ENCODE measurements around the gene GALNT2. TPM values are rescaled to one million over a fixed set of nuclear protein-coding genes. Genes with fewer than 3 reads are reported as not detected.

Gene GALNT2
- total RNA-seq, 1 donor, result 69.5 TPM

DNA sequence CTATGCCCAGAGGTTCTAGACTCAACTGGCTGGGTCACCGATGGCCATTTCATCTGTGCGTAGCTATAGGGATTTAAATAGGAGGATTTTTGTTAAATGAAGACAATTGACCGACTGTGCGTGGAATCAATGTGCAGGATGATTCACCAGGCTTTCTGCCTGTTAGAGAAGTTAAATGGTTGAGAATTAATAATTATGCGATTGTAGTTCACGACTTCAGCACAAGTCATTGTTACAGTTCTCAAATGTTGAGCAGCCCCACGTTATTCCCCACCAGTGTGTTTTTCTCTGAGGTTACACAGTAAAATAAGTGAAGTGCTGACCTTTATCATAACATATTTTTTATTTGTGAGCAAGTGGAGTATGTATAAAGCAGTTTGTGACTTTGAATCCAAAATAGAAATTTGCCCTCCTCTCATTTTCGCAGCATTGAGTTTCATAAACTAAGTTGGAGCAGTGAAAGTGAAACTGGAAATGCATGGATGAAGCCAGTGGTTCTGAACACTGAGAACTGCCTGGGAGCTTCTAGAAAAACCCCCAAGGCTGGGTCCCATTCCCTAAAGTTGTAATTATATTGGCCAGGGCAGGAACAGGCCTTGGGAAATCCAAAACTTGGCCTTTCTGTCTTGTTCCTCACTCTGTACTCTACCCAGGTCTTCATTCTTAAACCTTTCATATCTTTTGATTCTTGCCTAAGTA, 102.6 kb downstream of the GALNT2 start:
- peak; percentile 54 for DNase-seq (ENCODE audit: low read depth)
- H3K4me3 ChIP-seq (ENCODE audit: low read depth, low read length), result peak overlapping the region; percentile 32
- TF ChIP-seq, protein P1, sequence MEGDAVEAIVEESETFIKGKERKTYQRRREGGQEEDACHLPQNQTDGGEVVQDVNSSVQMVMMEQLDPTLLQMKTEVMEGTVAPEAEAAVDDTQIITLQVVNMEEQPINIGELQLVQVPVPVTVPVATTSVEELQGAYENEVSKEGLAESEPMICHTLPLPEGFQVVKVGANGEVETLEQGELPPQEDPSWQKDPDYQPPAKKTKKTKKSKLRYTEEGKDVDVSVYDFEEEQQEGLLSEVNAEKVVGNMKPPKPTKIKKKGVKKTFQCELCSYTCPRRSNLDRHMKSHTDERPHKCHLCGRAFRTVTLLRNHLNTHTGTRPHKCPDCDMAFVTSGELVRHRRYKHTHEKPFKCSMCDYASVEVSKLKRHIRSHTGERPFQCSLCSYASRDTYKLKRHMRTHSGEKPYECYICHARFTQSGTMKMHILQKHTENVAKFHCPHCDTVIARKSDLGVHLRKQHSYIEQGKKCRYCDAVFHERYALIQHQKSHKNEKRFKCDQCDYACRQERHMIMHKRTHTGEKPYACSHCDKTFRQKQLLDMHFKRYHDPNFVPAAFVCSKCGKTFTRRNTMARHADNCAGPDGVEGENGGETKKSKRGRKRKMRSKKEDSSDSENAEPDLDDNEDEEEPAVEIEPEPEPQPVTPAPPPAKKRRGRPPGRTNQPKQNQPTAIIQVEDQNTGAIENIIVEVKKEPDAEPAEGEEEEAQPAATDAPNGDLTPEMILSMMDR (IDR thresholded peaks at IDR 0.05; ENCODE audit: insufficient read depth, low read depth, low read length), result no peak

DNA sequence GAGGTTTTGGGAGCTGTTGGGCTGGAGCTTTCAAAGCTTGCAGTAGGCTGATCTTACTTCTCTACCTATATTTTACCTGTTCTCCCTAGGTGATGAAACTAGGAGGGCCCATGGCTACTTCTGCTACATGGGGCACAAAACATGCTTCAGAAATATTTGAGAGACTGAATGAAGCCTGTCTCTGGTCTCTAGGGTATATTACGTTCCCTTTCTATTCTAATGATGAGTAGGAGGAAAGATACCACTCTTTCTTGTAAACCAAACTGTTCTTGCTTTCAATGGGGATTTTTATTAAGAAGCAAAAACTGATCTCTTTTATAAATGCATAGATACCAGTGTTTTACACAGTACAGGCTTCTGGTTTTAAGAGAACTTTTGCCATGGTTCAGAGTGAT, 103.1 kb downstream of the GALNT2 start:
- DNase-seq (ENCODE audit: low read depth), result no peak
- peak overlapping the region; percentile 32 for H3K4me3 ChIP-seq (ENCODE audit: low read depth, low read length)
- TF ChIP-seq, protein P1 (IDR thresholded peaks at IDR 0.05; ENCODE audit: insufficient read depth, low read depth, low read length), result no peak

DNA sequence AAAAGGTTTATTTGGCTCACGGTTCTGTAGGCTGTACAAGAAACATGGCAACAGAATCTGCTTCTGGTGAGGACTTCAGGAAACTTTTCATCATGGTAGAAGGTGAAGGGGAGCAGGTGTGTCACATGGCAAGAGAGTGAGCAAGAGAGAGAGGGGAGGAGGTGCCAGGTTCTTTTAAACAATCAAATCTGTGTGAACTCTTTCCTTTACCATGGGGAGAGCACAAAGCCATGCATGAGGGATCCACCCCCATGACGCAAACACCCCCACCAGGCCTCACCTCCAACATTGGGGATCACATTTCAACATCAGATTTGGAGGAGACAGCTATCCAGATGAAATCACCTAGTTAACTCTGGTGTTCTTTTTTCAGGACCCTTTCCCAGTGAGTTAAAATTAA, 103.6 kb downstream of the GALNT2 start:
- TF ChIP-seq, protein P1 (IDR thresholded peaks at IDR 0.05; ENCODE audit: insufficient read depth, low read depth, low read length), result no peak
- H3K4me3 ChIP-seq (ENCODE audit: low read depth, low read length), result no peak overlapping the region
- no peak for DNase-seq (ENCODE audit: low read depth)

DNA sequence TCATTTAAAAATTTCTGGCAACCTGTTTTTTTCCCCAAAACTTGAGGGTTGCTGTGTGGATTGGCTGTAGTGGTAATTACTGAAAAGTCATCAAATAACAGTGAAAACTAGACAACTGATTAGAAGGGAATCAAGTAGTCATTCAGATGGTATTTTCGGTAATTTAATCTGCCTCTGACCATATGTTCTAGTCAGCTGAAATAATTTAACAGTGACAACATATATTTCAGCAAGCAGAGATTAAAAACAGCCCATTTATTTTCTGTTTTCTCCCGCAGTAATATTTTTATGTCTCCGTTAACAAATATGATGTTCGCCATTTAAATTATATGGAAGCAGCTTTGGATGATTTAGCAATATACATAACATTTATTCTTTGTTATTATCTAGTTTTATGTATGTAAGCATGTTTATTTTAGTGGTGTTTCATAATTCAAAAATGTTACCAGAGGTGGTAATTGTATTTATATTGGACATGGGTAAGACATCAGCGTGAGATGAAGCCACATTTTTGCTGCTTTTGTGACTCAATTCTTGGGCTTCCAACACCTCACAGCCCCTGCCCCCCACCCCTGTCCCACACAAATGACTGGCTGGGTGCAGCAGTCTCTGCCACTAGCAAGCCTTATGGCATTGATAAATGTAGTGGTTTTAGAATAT, 104.4 kb downstream of the GALNT2 start:
- TF ChIP-seq, protein P1 (IDR thresholded peaks at IDR 0.05; ENCODE audit: insufficient read depth, low read depth, low read length), result no peak
- no peak for DNase-seq (ENCODE audit: low read depth)
- H3K4me3 ChIP-seq (ENCODE audit: low read depth, low read length), result no peak overlapping the region

DNA sequence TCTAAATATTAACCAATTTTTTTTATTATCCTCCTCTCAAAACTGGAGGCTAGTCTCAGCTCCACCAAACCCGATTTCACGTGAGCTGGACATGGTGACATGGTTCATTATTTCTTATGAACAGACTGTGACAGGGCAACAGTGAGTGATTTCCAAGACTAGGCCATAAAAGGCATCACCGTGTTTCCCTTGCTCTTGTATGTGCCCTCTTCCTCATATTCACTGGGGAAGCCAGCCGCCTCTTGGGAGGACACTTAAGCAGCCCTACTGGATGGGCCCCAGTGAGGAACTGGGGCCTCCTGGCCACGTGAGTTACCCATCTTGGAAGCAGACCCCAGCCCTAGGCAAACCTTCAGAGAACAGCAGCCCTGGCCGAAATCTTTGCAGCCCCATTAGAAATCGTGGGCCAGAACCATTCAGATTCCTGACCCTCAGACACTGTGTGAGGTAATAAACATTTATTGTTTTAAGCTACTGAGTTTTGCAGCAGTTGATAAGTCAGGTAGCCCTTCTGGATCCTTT, 105.0 kb downstream of the GALNT2 start:
- TF ChIP-seq, protein P1 (IDR thresholded peaks at IDR 0.05; ENCODE audit: insufficient read depth, low read depth, low read length), result no peak
- no peak for DNase-seq (ENCODE audit: low read depth)

DNA sequence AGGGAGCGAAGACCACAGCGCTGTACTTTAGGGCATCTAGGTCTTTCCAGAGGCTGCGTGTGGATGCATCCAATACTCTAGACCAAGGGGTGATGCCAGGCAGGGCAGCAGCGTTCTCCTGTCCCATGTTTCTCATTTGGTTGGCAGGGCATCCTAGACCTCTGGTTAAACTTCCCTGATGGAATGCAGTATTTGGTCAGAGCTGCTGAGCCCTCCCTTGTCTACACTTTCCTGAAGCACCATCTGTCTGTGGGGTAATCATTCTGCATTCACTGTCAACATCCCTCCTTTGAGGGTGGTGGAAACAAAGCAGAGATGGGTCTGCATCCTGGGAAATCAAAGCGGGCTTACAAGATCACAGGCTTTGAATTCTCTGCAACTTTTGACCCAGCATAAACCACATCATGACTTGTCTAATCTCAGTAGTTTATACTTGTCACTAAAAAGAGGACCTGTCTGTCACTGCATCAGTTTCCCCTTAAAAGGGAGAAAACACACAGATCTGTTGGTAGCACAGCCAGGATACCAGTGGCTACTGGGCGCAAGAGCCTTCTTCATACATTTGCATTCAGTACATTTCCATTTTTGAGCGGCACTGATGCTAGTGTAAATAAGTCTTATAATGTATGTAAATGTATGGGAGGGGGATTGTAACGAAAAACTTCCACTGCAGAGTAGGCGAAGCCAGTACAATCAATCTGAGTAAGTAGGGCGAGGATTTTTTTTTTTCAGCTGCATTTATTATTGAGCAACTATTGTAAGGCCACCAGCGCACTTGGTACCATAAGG, 106.3 kb downstream of the GALNT2 start:
- no peak overlapping the region for H3K4me3 ChIP-seq (ENCODE audit: low read depth, low read length)
- no peak for DNase-seq (ENCODE audit: low read depth)
- TF ChIP-seq, protein P1 (IDR thresholded peaks at IDR 0.05; ENCODE audit: insufficient read depth, low read depth, low read length), result no peak

More for the DNA sequence above, 105.0 kb downstream of the GALNT2 start:
- H3K4me3 ChIP-seq (ENCODE audit: low read depth, low read length), result no peak overlapping the region
